SK-N-SH (cell line): ENCODE results near the gene GDPD3.

Experiments
- EZH2phosphoT487 ChIP-seq: fragments of 200-600 bp; sonication (generic); IDR thresholded peaks from 2 replicates; pipeline ENCODE4 v1.6.1; 2017; ENCODE audit warnings: low read depth, mixed run types, mild to moderate bottlenecking, antibody characterized with exemption, moderate library complexity, borderline replicate concordance
- TF ChIP-seq, protein P1 (sequence below): fragments of 200-600 bp; sonication (generic); IDR thresholded peaks from 2 replicates; pipeline ENCODE4 v1.6.1; 2017; ENCODE audit warnings: antibody characterized with exemption, mild to moderate bottlenecking, moderate library complexity

DNA sequence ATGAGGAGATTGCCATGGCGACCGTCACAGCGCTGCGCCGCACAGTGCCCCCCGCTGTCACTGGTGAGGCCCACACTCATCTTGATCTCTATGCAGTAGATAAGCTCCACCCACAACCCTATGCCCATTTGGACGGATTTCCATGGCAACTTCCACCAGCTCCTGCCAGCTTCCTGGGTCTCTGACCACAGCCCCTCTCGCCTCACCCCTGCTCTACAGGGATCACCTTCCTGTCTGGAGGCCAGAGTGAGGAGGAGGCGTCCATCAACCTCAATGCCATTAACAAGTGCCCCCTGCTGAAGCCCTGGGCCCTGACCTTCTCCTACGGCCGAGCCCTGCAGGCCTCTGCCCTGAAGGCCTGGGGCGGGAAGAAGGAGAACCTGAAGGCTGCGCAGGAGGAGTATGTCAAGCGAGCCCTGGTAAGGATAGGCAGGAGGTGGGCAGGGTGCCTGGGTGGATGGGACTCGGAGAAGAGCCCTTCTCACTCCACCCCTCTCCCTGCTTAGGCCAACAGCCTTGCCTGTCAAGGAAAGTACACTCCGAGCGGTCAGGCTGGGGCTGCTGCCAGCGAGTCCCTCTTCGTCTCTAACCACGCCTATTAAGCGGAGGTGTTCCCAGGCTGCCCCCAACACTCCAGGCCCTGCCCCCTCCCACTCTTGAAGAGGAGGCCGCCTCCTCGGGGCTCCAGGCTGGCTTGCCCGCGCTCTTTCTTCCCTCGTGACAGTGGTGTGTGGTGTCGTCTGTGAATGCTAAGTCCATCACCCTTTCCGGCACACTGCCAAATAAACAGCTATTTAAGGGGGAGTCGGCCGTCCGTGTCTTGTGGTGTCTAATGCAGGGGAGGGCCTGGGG, 43.5 kb downstream of the GDPD3 start:
- TF ChIP-seq EZH2phosphoT487, result no peak
- TF ChIP-seq, protein P1, sequence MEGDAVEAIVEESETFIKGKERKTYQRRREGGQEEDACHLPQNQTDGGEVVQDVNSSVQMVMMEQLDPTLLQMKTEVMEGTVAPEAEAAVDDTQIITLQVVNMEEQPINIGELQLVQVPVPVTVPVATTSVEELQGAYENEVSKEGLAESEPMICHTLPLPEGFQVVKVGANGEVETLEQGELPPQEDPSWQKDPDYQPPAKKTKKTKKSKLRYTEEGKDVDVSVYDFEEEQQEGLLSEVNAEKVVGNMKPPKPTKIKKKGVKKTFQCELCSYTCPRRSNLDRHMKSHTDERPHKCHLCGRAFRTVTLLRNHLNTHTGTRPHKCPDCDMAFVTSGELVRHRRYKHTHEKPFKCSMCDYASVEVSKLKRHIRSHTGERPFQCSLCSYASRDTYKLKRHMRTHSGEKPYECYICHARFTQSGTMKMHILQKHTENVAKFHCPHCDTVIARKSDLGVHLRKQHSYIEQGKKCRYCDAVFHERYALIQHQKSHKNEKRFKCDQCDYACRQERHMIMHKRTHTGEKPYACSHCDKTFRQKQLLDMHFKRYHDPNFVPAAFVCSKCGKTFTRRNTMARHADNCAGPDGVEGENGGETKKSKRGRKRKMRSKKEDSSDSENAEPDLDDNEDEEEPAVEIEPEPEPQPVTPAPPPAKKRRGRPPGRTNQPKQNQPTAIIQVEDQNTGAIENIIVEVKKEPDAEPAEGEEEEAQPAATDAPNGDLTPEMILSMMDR, result no peak
